Liver (tissue), 9 donors: Measurements from ENCODE around the gene TRIM8. TPM values are rescaled to one million over a fixed set of nuclear protein-coding genes. Genes with fewer than 3 reads are reported as not detected.

Experiments
- DNase-seq: peaks from one replicate; pipeline ENCODE4 v3.0.0-alpha.2; 2017; ENCODE audit warnings: low spot score
- H3K27ac ChIP-seq, 2 donors: one replicate each; pipeline ENCODE4 v1.7.0; 2013; ENCODE audit warnings: inconsistent platforms in 2 of 2, low read length in 2 of 2, control low read depth in 1 of 2, low read depth in 1 of 2, mild to moderate bottlenecking in 1 of 2
- H3K27me3 ChIP-seq, 4 donors: one replicate each; pipeline versions ENCODE4 v1.6.1 to v1.7.0; 2013; ENCODE audit warnings: low read length in 3 of 4, inconsistent platforms in 1 of 4, mild to moderate bottlenecking in 1 of 4, moderate library complexity in 1 of 4; ENCODE audit not compliant: control insufficient read depth in 4 of 4, insufficient read depth in 4 of 4
- H3K36me3 ChIP-seq, 4 donors: one replicate each; pipeline versions ENCODE4 v1.6.1 to v1.7.0; 2013; ENCODE audit warnings: low read length in 3 of 4, mild to moderate bottlenecking in 3 of 4, low read depth in 1 of 4, moderate library complexity in 1 of 4; ENCODE audit not compliant: control insufficient read depth in 4 of 4, insufficient read depth in 3 of 4
- H3K4me1 ChIP-seq, 4 donors: one replicate each; pipeline versions ENCODE4 v1.6.1 to v1.7.0; 2013; ENCODE audit warnings: low read length in 3 of 4, mild to moderate bottlenecking in 3 of 4, moderate library complexity in 1 of 4; ENCODE audit not compliant: control insufficient read depth in 4 of 4, insufficient read depth in 4 of 4
- H3K4me3 ChIP-seq, 3 donors: one replicate each; pipeline versions ENCODE4 v1.6.1 to v1.7.0; 2013; ENCODE audit warnings: low read length in 3 of 3, control low read depth in 1 of 3, low read depth in 1 of 3, mild to moderate bottlenecking in 1 of 3
- H3K9ac ChIP-seq, 2 donors: one replicate each; pipeline ENCODE4 v1.7.0; 2013; ENCODE audit warnings: low read length in 2 of 2, mild to moderate bottlenecking in 2 of 2, moderate library complexity in 2 of 2, control low read depth in 1 of 2, low read depth in 1 of 2
- H3K9me3 ChIP-seq, 4 donors: one replicate each; pipeline versions ENCODE4 v1.6.1 to v1.7.0; 2013; ENCODE audit warnings: low read length in 3 of 4; ENCODE audit not compliant: control insufficient read depth in 4 of 4
- ATF3 ChIP-seq: IDR thresholded peaks from 2 replicates; pipeline ENCODE4 v1.6.1; 2016; ENCODE audit warnings: antibody characterized with exemption
- EGR1 ChIP-seq, 2 donors: IDR thresholded peaks; 2 replicates each; pipeline ENCODE4 v1.6.1; 2016 to 2018; ENCODE audit warnings: antibody characterized with exemption in 2 of 2, low read depth in 2 of 2
- FOXA1 ChIP-seq: IDR thresholded peaks from 2 replicates; pipeline ENCODE4 v1.6.1; 2016; ENCODE audit warnings: antibody characterized with exemption
- FOXA2 ChIP-seq: IDR thresholded peaks from 2 replicates; pipeline ENCODE4 v1.6.1; 2016; ENCODE audit warnings: antibody characterized with exemption
- GABPA ChIP-seq, 2 donors: IDR thresholded peaks in 1 of 2; conservative IDR thresholded peaks in 1 of 2; 2 replicates each; pipeline ENCODE4 v1.6.1; 2016; ENCODE audit warnings: antibody characterized with exemption in 2 of 2, mild to moderate bottlenecking in 1 of 2, moderate library complexity in 1 of 2
- HNF4A ChIP-seq, 2 donors: conservative IDR thresholded peaks; 2 replicates each; pipeline ENCODE4 v1.6.1; 2016; ENCODE audit warnings: antibody characterized with exemption in 2 of 2, mild to moderate bottlenecking in 2 of 2
- HNF4G ChIP-seq: IDR thresholded peaks from 2 replicates; pipeline ENCODE4 v1.6.1; 2016; ENCODE audit warnings: antibody characterized with exemption
- JUND ChIP-seq, 2 donors: IDR thresholded peaks; 2 replicates each; pipeline ENCODE4 v1.6.1; 2016; ENCODE audit warnings: antibody characterized with exemption in 2 of 2
- NR2F2 ChIP-seq: IDR thresholded peaks from 2 replicates; pipeline ENCODE4 v1.6.1; 2016; ENCODE audit warnings: antibody characterized with exemption
- RAD21 ChIP-seq, 2 donors: IDR thresholded peaks; 2 replicates each; pipeline ENCODE4 v1.6.1; 2016; ENCODE audit warnings: antibody characterized with exemption in 2 of 2, mild to moderate bottlenecking in 2 of 2
- SP1 ChIP-seq: IDR thresholded peaks from 2 replicates; pipeline ENCODE4 v1.6.1; 2018; ENCODE audit warnings: antibody characterized with exemption, mild to moderate bottlenecking
- YY1 ChIP-seq: IDR thresholded peaks from 2 replicates; pipeline ENCODE4 v1.6.1; 2016; ENCODE audit warnings: antibody characterized with exemption, mild to moderate bottlenecking
- ZBTB33 ChIP-seq: IDR thresholded peaks from 2 replicates; pipeline ENCODE4 v1.6.1; 2016; ENCODE audit warnings: antibody characterized with exemption
- WGBS: extraction: QIAGEN DNeasy Blood & Tissue Kit; methylation state at CpG from one replicate; pipeline ENCODE4 v1.1.7; 2013; 5-methylcytosine and 5-hydroxymethylcytosine counted together
- polyA plus RNA-seq, 2 donors: library from polyadenylated mRNA; stranded (reverse) in 1 of 2; unstranded in 1 of 2; fragments of 200-250 nt in 1 of 2; fragments of >200 nt in 1 of 2; fragmentation: Nextera tagmentation in 1 of 2; extraction: Ambion mirVana in 1 of 2; gene quantifications; one replicate each; pipeline versions ENCODE4 v1.2.1 to v1.2.3, GENCODE V29; 2013 to 2015
- total RNA-seq, 2 donors: library from RNA; depleted of rRNA; stranded (reverse); fragments of >200 nt; gene quantifications; one replicate each; pipeline ENCODE4 v1.2.3, GENCODE V29; 2014
- TF ChIP-seq, protein P1 (sequence below): IDR thresholded peaks from 2 replicates; pipeline ENCODE4 v1.6.1; 2016; ENCODE audit warnings: antibody characterized with exemption, mild to moderate bottlenecking
- TF ChIP-seq, protein P2 (sequence below): IDR thresholded peaks from 2 replicates; pipeline ENCODE4 v1.6.1; 2016; ENCODE audit warnings: antibody characterized with exemption
- TF ChIP-seq, protein P3 (sequence below): fragments of 150-350 bp; IDR thresholded peaks from 2 replicates; pipeline ENCODE4 v1.5.1; 2017; ENCODE audit warnings: improper control_type of control experiment, low read depth, low read length; ENCODE audit not compliant: missing input control
- donor health status: healthy.
- donor health status: healthy.
- donor health status: healthy.
- donor health status: healthy.
- donor health status: healthy.

The TRIM8 gene
- total and polyA plus RNA-seq, 4 donors, result 15.8 to 45.3 (median 30.6) TPM

DNA sequence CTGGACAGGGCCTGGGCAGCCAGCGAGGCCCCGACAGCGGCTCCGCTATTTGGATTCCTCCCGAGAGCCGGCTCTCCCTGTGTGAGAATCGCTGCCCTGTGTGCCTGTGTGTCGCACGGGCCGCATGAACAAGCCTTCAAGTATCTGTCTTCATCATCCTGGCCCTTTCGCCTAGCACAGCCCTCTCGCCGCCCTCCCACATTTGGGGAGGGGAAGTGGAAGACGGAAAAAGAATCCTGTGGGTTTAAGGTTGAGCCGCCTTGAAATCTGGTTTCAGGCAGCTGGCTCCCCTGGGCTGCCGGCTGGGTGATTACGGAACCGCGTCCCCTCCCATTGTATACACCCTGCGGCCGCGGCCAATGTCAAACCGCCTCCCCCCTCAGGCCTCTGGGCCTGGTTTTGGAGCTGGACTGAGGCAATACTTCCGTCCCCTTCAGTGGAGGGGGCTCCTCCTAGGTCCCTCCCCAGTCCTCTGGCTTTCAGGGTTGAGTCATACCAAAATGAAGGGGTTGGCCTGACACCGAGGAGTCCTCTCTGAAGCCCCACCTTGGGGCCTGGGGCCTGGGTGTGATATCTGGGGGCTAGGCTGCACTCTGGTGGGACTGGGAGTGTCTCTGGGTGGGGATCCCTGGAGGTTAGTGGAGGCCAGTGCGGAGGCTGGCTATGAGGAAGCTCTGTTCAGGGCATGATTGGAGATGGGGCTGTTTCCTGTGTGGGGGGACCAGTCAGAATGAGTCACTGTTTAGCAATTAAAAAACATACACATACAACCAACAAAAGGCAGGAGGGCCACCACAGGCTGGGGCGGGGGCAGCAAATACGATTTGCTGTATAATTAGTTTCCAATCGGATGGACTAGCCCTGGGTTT is 1.7 kb downstream of the TRIM8 start:
- 3% methylated on average over 29 of the region's 29 CpGs for WGBS
- peak overlapping the region; percentile 78 to 93 (median 91) for H3K4me3 ChIP-seq
- peak overlapping the region; percentile 92 to 99 for H3K9ac ChIP-seq
- H3K36me3 ChIP-seq, result no peaks in the 10 kb centered on the region
- H3K27ac ChIP-seq, result peak overlapping the region; percentile 99
- peak; percentile 70 for DNase-seq
- no peaks in the 10 kb centered on the region for H3K27me3 ChIP-seq
- TF ChIP-seq, protein P1, sequence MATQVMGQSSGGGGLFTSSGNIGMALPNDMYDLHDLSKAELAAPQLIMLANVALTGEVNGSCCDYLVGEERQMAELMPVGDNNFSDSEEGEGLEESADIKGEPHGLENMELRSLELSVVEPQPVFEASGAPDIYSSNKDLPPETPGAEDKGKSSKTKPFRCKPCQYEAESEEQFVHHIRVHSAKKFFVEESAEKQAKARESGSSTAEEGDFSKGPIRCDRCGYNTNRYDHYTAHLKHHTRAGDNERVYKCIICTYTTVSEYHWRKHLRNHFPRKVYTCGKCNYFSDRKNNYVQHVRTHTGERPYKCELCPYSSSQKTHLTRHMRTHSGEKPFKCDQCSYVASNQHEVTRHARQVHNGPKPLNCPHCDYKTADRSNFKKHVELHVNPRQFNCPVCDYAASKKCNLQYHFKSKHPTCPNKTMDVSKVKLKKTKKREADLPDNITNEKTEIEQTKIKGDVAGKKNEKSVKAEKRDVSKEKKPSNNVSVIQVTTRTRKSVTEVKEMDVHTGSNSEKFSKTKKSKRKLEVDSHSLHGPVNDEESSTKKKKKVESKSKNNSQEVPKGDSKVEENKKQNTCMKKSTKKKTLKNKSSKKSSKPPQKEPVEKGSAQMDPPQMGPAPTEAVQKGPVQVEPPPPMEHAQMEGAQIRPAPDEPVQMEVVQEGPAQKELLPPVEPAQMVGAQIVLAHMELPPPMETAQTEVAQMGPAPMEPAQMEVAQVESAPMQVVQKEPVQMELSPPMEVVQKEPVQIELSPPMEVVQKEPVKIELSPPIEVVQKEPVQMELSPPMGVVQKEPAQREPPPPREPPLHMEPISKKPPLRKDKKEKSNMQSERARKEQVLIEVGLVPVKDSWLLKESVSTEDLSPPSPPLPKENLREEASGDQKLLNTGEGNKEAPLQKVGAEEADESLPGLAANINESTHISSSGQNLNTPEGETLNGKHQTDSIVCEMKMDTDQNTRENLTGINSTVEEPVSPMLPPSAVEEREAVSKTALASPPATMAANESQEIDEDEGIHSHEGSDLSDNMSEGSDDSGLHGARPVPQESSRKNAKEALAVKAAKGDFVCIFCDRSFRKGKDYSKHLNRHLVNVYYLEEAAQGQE, result no peak
- peak; percentile 9 for TF ChIP-seq NR2F2
- no peak for TF ChIP-seq HNF4G
- TF ChIP-seq ATF3, result peak; percentile 3
- no peak for TF ChIP-seq RAD21 (IDR thresholded peaks at IDR 0.05)
- TF ChIP-seq JUND (IDR thresholded peaks at IDR 0.05), result peak; percentile 75 to 80
- TF ChIP-seq, protein P2, sequence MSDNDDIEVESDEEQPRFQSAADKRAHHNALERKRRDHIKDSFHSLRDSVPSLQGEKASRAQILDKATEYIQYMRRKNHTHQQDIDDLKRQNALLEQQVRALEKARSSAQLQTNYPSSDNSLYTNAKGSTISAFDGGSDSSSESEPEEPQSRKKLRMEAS, result no peak
- peak in 1 of 2 donors; percentile 0 for TF ChIP-seq GABPA (IDR thresholded peaks at IDR 0.05 in 1 of 2, conservative IDR thresholded peaks at IDR 0.05 in 1 of 2)
- TF ChIP-seq FOXA1, result no peak
- TF ChIP-seq YY1, result peak; percentile 72
- no peak for TF ChIP-seq EGR1 (IDR thresholded peaks at IDR 0.05; ENCODE audit: low read depth in 2 of 2)
- no peak for TF ChIP-seq SP1
- TF ChIP-seq, protein P3, sequence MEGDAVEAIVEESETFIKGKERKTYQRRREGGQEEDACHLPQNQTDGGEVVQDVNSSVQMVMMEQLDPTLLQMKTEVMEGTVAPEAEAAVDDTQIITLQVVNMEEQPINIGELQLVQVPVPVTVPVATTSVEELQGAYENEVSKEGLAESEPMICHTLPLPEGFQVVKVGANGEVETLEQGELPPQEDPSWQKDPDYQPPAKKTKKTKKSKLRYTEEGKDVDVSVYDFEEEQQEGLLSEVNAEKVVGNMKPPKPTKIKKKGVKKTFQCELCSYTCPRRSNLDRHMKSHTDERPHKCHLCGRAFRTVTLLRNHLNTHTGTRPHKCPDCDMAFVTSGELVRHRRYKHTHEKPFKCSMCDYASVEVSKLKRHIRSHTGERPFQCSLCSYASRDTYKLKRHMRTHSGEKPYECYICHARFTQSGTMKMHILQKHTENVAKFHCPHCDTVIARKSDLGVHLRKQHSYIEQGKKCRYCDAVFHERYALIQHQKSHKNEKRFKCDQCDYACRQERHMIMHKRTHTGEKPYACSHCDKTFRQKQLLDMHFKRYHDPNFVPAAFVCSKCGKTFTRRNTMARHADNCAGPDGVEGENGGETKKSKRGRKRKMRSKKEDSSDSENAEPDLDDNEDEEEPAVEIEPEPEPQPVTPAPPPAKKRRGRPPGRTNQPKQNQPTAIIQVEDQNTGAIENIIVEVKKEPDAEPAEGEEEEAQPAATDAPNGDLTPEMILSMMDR, result no peak
- H3K4me1 ChIP-seq, result peaks cover 24 to 50% (median 47%) of the 10 kb centered on the region in 4 donors
- no peaks in the 10 kb centered on the region for H3K9me3 ChIP-seq

DNA sequence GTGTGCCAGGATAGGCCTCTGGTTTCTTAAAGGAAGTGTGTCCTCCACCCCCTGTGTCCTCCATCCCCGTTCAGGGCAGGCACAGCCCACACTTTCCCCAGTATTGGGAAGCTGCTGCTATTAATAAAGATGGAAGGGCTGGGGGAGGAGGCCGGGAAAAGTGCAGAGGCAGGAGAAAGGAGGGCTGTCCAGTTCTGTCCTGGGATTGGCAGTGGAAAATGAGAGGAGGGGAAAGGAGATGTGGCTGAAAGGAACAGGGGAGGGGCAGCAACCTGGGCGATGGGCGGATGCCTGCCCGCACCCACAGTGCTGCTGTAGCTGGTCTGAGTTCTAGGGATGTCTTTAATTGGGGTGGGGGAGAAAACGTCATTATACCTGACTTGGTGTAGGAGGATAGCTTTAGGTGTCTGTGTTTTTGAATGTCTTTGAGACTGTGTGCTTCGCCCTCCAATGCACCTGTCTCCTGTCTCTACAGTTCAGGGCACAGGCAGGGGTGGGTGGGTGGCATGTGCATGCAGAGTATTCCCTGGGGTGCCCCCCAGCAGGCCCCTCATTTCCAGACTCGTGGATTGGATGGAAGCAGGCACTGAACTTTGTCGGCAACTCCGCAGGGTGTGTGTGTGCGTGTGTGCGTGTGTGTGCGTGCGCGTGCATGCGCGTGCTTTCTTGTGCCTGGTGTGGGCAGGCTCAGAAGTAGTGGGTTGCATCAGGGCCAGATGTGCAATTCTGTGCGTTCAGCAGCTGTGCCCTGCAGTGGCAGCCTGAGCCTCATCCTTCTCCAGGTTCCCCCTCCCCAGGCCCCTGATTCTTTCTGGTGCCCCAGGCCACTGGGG is 2.5 kb downstream of the TRIM8 start:
- peaks cover 0 to 3% (median 0%) of the 10 kb centered on the region in 4 donors for H3K36me3 ChIP-seq
- H3K27ac ChIP-seq, result peak overlapping the region; percentile 99
- 45% methylated on average over 18 of the region's 18 CpGs for WGBS

More for the DNA sequence above, 2.5 kb downstream of the TRIM8 start:
- TF ChIP-seq HNF4A (conservative IDR thresholded peaks at IDR 0.05) (no peak), ZBTB33 (no peak), GABPA (IDR thresholded peaks at IDR 0.05 in 1 of 2, conservative IDR thresholded peaks at IDR 0.05 in 1 of 2) (no peak), ATF3 (no peak), NR2F2 (no peak), HNF4G (no peak), FOXA2 (no peak), JUND (IDR thresholded peaks at IDR 0.05) (no peak)
- TF ChIP-seq, protein P3, result no peak
- TF ChIP-seq, protein P2, result no peak
- Histone ChIP-seq H3K4me3 (peak overlapping the region; percentile 78 to 93 (median 91)), H3K9ac (peak overlapping the region; percentile 92 to 99), H3K9me3 (no peaks in the 10 kb centered on the region), H3K27me3 (no peaks in the 10 kb centered on the region), H3K4me1 (peaks cover 27 to 53% (median 46%) of the 10 kb centered on the region in 4 donors)
- DNase-seq, result no peak
